K562 (cell line): ENCODE results near the gene PLBD1.

Experiments used
- BACH1 ChIP-seq: fragments of 200-800 bp; sonication (Bioruptor generic); IDR thresholded peaks from 2 replicates; pipeline ENCODE4 v1.6.1; 2016; ENCODE audit warnings: missing genetic modification characterization, missing compliant biosample characterization
- BHLHE40 ChIP-seq: IDR thresholded peaks from 2 replicates; pipeline ENCODE4 v1.6.1; 2011; ENCODE audit warnings: low read length, improper control_type of control experiment
- CTCF ChIP-seq, 3 experiments: IDR thresholded peaks in 2 of 3; conservative IDR thresholded peaks in 1 of 3; 2 replicates each; pipeline ENCODE4 v1.5.1; 2011 to 2012; ENCODE audit warnings: low read length in 3 of 3, mild to moderate bottlenecking in 3 of 3, control low read depth in 2 of 3, improper control_type of control experiment in 1 of 3, inconsistent platforms in 1 of 3, low read depth in 1 of 3, mixed read lengths in 1 of 3, moderate library complexity in 1 of 3; ENCODE audit not compliant: insufficient read depth in 2 of 3
- FOSL1 ChIP-seq: fragments of 200-800 bp; sonication (Bioruptor generic); conservative IDR thresholded peaks from 2 replicates; pipeline ENCODE4 v1.6.1; 2016; ENCODE audit warnings: missing genetic modification characterization, missing compliant biosample characterization
- JUNB ChIP-seq: fragments of 450-650 bp; formaldehyde crosslinking; conservative IDR thresholded peaks from 2 replicates; pipeline ENCODE4 v1.4.0; 2020; ENCODE audit warnings: mild to moderate bottlenecking
- NBN ChIP-seq: fragments of 450-650 bp; IDR thresholded peaks from 2 replicates; pipeline ENCODE4 v1.6.1; 2016; ENCODE audit warnings: low read depth, mild to moderate bottlenecking
- NKRF ChIP-seq: fragments of 450-650 bp; IDR thresholded peaks from 2 replicates; pipeline ENCODE4 v1.6.1; 2016; ENCODE audit warnings: borderline replicate concordance
- NR1H2 ChIP-seq: sonication (generic); formaldehyde crosslinking; IDR thresholded peaks from 2 replicates; pipeline ENCODE4 v1.4.0; 2020; ENCODE audit warnings: mild to moderate bottlenecking, missing genetic modification reagents
- ZBTB7A ChIP-seq: IDR thresholded peaks from 2 replicates; pipeline ENCODE4 v1.6.1; 2011; ENCODE audit warnings: low read depth, mild to moderate bottlenecking, low read length, moderate library complexity, borderline replicate concordance; ENCODE audit not compliant: control insufficient read depth
- ZNF232 ChIP-seq: sonication (generic); formaldehyde crosslinking; IDR thresholded peaks from 2 replicates; pipeline ENCODE4 v1.8.0; 2022; ENCODE audit warnings: mild to moderate bottlenecking, missing genetic modification reagents
- ZNF324 ChIP-seq: fragments of 250-450 bp; sonication (Bioruptor Pico); IDR thresholded peaks from 2 replicates; pipeline ENCODE4 v1.4.0; 2020; ENCODE audit warnings: mild to moderate bottlenecking
- TF ChIP-seq, protein P1 (sequence below): fragments of 450-650 bp; IDR thresholded peaks from 2 replicates; pipeline ENCODE4 v1.6.1; 2016; ENCODE audit warnings: missing biosample characterization, missing genetic modification characterization
- TF ChIP-seq, protein P2 (sequence below): sonication (generic); formaldehyde crosslinking; IDR thresholded peaks from 2 replicates; pipeline ENCODE4 v1.8.0; 2022; ENCODE audit warnings: mild to moderate bottlenecking, missing genetic modification reagents, borderline replicate concordance

- TF ChIP-seq NBN (no peak), ZNF232 (CRISPR knock-in tag) (no peak), CTCF (IDR thresholded peaks at IDR 0.05 in 2 of 3, conservative IDR thresholded peaks at IDR 0.05 in 1 of 3; ENCODE audit: insufficient read depth in 2 of 3, low read depth in 1 of 3, low read length in 3 of 3) (no peak), BACH1 (tag) (no peak), ZBTB7A (peak; percentile 40; the same call in 1 of the 2 replicates), JUNB (no peak), NR1H2 (CRISPR knock-in tag) (no peak), FOSL1 (no peak), ZNF324 (CRISPR knock-in tag) (no peak), NKRF (no peak), BHLHE40 (no peak)
- TF ChIP-seq, protein P1, sequence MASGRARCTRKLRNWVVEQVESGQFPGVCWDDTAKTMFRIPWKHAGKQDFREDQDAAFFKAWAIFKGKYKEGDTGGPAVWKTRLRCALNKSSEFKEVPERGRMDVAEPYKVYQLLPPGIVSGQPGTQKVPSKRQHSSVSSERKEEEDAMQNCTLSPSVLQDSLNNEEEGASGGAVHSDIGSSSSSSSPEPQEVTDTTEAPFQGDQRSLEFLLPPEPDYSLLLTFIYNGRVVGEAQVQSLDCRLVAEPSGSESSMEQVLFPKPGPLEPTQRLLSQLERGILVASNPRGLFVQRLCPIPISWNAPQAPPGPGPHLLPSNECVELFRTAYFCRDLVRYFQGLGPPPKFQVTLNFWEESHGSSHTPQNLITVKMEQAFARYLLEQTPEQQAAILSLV, result no peak
- TF ChIP-seq, protein P2, sequence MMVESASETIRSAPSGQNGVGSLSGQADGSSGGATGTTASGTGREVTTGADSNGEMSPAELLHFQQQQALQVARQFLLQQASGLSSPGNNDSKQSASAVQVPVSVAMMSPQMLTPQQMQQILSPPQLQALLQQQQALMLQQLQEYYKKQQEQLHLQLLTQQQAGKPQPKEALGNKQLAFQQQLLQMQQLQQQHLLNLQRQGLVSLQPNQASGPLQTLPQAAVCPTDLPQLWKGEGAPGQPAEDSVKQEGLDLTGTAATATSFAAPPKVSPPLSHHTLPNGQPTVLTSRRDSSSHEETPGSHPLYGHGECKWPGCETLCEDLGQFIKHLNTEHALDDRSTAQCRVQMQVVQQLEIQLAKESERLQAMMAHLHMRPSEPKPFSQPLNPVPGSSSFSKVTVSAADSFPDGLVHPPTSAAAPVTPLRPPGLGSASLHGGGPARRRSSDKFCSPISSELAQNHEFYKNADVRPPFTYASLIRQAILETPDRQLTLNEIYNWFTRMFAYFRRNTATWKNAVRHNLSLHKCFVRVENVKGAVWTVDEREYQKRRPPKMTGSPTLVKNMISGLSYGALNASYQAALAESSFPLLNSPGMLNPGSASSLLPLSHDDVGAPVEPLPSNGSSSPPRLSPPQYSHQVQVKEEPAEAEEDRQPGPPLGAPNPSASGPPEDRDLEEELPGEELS (CRISPR knock-in tag), result no peak
These were observed at the start of gene PLBD1 for GRCh38 chr12:14567351-14568162.
